Activated B cell treated with CpG ODN at 0.5 μM for 24 hours (primary cell): ENCODE data around the gene SYT1. TPM values are rescaled to one million over a fixed set of nuclear protein-coding genes. Genes with fewer than 3 reads are reported as not detected.

Source experiments
- ATAC-seq: fragments of 200-7000 bp; cut with Tn5 transposase; one replicate; pipeline ENCODE4 v1.10.0; 2021; ENCODE audit warnings: low read depth, mild to moderate bottlenecking, moderate library complexity
- CTCF ChIA-PET: fragments of 350-600 bp; sonication (Branson Sonifier 250); formaldehyde crosslinking; loops from one replicate; lab custom pipeline; 2021; ENCODE audit warnings: antibody characterized with exemption; lab: Charles Lee
- POLR2A ChIA-PET: fragments of 350-600 bp; sonication (Branson Sonifier 250); formaldehyde crosslinking; loops from one replicate; lab custom pipeline; 2021; ENCODE audit warnings: antibody characterized with exemption; lab: Charles Lee
- DNase-seq: peaks from one replicate; pipeline ENCODE4 v3.0.0; 2022
- H3K27ac Mint-ChIP-seq: one replicate; pipeline ENCODE4 v1.8.0; 2020; ENCODE audit warnings: mixed read lengths
- H3K27me3 Mint-ChIP-seq: one replicate; pipeline ENCODE4 v1.8.0; 2021; ENCODE audit warnings: mixed read lengths
- H3K36me3 Mint-ChIP-seq: one replicate; pipeline ENCODE4 v1.8.0; 2021; ENCODE audit warnings: low read depth, mixed read lengths
- H3K4me1 Mint-ChIP-seq: one replicate; pipeline ENCODE4 v1.8.0; 2021; ENCODE audit warnings: mixed read lengths
- H3K4me3 Mint-ChIP-seq: one replicate; pipeline ENCODE4 v1.8.0; 2020; ENCODE audit warnings: mild to moderate bottlenecking, mixed read lengths
- H3K9me3 Mint-ChIP-seq: one replicate; pipeline ENCODE4 v1.8.0; 2020; ENCODE audit warnings: mixed read lengths
- CTCF ChIP-seq: fragments of 200-600 bp; IDR thresholded peaks from one replicate; pipeline ENCODE4 v1.8.0; 2022; ENCODE audit warnings: antibody characterized with exemption, mild to moderate bottlenecking
- intact Hi-C: fragments of 100-400 bp; cut with micrococcal nuclease; formaldehyde crosslinking; loops from one replicate; pipeline ENCODE4 v1.15.1; 2024
- total RNA-seq: library from RNA; stranded (reverse); gene quantifications from 2 replicates; pipeline ENCODE4 v1.2.3, GENCODE V29; 2022

The SYT1 gene
- total RNA-seq, 1 donor from 2014 or later: 0.49 TPM

- peaks cover 1% of the 10 kb centered on the region for H3K27me3 Mint-ChIP-seq
- H3K9me3 Mint-ChIP-seq: no peaks in the 10 kb centered on the region
- no peak for DNase-seq
- H3K4me3 Mint-ChIP-seq: no peak overlapping the region
- ChIA-PET CTCF (no interaction called here), POLR2A (no interaction called here)
- no peak for ATAC-seq
- intact Hi-C loops: no loop called here
- H3K27ac Mint-ChIP-seq: no peak overlapping the region
- no peak for TF ChIP-seq CTCF
- no peaks in the 10 kb centered on the region for H3K36me3 Mint-ChIP-seq
- H3K4me1 Mint-ChIP-seq: no peaks in the 10 kb centered on the region
Measured at GRCh38 chr12:79380402-79380801, 515.8 kb downstream of the SYT1 start.

- CTCF ChIA-PET: no interaction called here
- no peak for ATAC-seq
- POLR2A ChIA-PET: no interaction called here
- no peak for TF ChIP-seq CTCF
- Mint-ChIP-seq H3K27ac (no peak overlapping the region), H3K36me3 (no peaks in the 10 kb centered on the region), H3K4me1 (no peaks in the 10 kb centered on the region), H3K27me3 (peaks cover 1% of the 10 kb centered on the region), H3K4me3 (no peak overlapping the region), H3K9me3 (no peaks in the 10 kb centered on the region)
- intact Hi-C loops: no loop called here
- no peak for DNase-seq
Measured at GRCh38 chr12:79381248-79382208, 517.0 kb downstream of the SYT1 start.

GRCh38 chr12:79384551-79384950 is 520.0 kb downstream of the SYT1 start:
- ATAC-seq (no peak), DNase-seq (no peak)
- Mint-ChIP-seq H3K36me3 (no peaks in the 10 kb centered on the region), H3K27ac (no peak overlapping the region), H3K4me1 (no peaks in the 10 kb centered on the region), H3K4me3 (no peak overlapping the region), H3K27me3 (peaks cover 1% of the 10 kb centered on the region), H3K9me3 (no peaks in the 10 kb centered on the region)
- TF ChIP-seq CTCF: no peak
- ChIA-PET POLR2A (no interaction called here), CTCF (no interaction called here)
- intact Hi-C loops: no loop called here

- intact Hi-C loops: no loop called here
- Mint-ChIP-seq H3K27me3 (no peaks in the 10 kb centered on the region), H3K4me1 (no peaks in the 10 kb centered on the region), H3K4me3 (no peak overlapping the region), H3K36me3 (no peaks in the 10 kb centered on the region), H3K9me3 (no peaks in the 10 kb centered on the region), H3K27ac (no peak overlapping the region)
- ATAC-seq (no peak), DNase-seq (no peak)
- POLR2A ChIA-PET: no interaction called here
- TF ChIP-seq CTCF: no peak
- CTCF ChIA-PET: no interaction called here
Measured at GRCh38 chr12:79388011-79388410, 523.4 kb downstream of the SYT1 start.

GRCh38 chr12:79393842-79394241 is 529.3 kb downstream of the SYT1 start:
- DNase-seq: no peak
- intact Hi-C loops: no loop called here
- ATAC-seq: no peak
- no peaks in the 10 kb centered on the region for H3K9me3 Mint-ChIP-seq
- H3K27ac Mint-ChIP-seq: no peak overlapping the region
- H3K27me3 Mint-ChIP-seq: no peaks in the 10 kb centered on the region
- ChIA-PET POLR2A (interaction anchor here (0.5 kb wide), 1 partner anchor 214 kb away, joined by 3 read pairs; no protein-coding TSS in a partner anchor), CTCF (no interaction called here)
- H3K36me3 Mint-ChIP-seq: no peaks in the 10 kb centered on the region
- no peaks in the 10 kb centered on the region for H3K4me1 Mint-ChIP-seq
- H3K4me3 Mint-ChIP-seq: no peak overlapping the region
- TF ChIP-seq CTCF: no peak
